Activated CD4-positive, alpha-beta T cell treated with anti-CD3 and anti-CD28 coated beads, Interleukin-10, Interleukin-2, amounts not matched to agents 100 ng/mL and 50 ng/mL, durations not matched to agents 16 hours and 8 hours (primary cell): Measurements from ENCODE around the gene PRXL2B.

ENCODE experiments used
- DNase-seq: peaks from one replicate; pipeline ENCODE4 v3.0.0-alpha.2; 2020

The PRXL2B gene

GRCh38 chr1:2587860-2588571 is 1.4 kb downstream of the PRXL2B start:
- no peak for DNase-seq

GRCh38 chr1:2588661-2589430 is 2.3 kb downstream of the PRXL2B start:
- no peak for DNase-seq

- no peak for DNase-seq
Measured at GRCh38 chr1:2589431-2590232, 3.1 kb downstream of the PRXL2B start.

- DNase-seq = no peak
Measured at GRCh38 chr1:2590233-2591141, 3.9 kb downstream of the PRXL2B start.

GRCh38 chr1:2591233-2591580 is 4.6 kb downstream of the PRXL2B start:
- DNase-seq = no peak

GRCh38 chr1:2591581-2592261 is 5.1 kb downstream of the PRXL2B start:
- DNase-seq = no peak

GRCh38 chr1:2592672-2593071 is 6.1 kb downstream of the PRXL2B start:
- no peak for DNase-seq

- no peak for DNase-seq
Measured at GRCh38 chr1:2593251-2593878, 6.8 kb downstream of the PRXL2B start.

GRCh38 chr1:2594001-2594640 is 7.5 kb downstream of the PRXL2B start:
- no peak for DNase-seq

- no peak for DNase-seq
Measured at GRCh38 chr1:2594641-2595131, 8.1 kb downstream of the PRXL2B start.

GRCh38 chr1:2595261-2595811 is 8.8 kb downstream of the PRXL2B start:
- no peak for DNase-seq

GRCh38 chr1:2595812-2596529 is 9.4 kb downstream of the PRXL2B start:
- no peak for DNase-seq

- DNase-seq = no peak
Measured at GRCh38 chr1:2596530-2597333, 10.2 kb downstream of the PRXL2B start.

GRCh38 chr1:2597441-2598328 is 11.1 kb downstream of the PRXL2B start:
- no peak for DNase-seq

- DNase-seq = no peak
Measured at GRCh38 chr1:2598329-2598931, 11.9 kb downstream of the PRXL2B start.

- no peak for DNase-seq
Measured at GRCh38 chr1:2601721-2602303, 15.2 kb downstream of the PRXL2B start.

- DNase-seq = no peak
Measured at GRCh38 chr1:2602311-2602835, 15.8 kb downstream of the PRXL2B start.
